Caco-2 (cell line): Measurements from ENCODE around the gene AP3S2. TPM values are rescaled to one million over a fixed set of nuclear protein-coding genes. Genes with fewer than 3 reads are reported as not detected.

Experiments used
- BruUV-seq: library from RNA; stranded (reverse); fragments of 400-500 nt; replicated peaks from 2 replicates; lab custom pipeline; 2021; lab: Mats Ljungman, UMichigan
- CTCF ChIA-PET: fragments of 300-600 bp; sonication (Branson Sonifier 250); formaldehyde crosslinking; loops from one replicate; lab custom pipeline; 2022; ENCODE audit warnings: antibody characterized with exemption; lab: Charles Lee
- POLR2A ChIA-PET: fragments of 300-600 bp; sonication (Branson Sonifier 250); formaldehyde crosslinking; loops from one replicate; lab custom pipeline; 2022; ENCODE audit warnings: antibody characterized with exemption; lab: Charles Lee
- DNase-seq, 2 experiments: peaks; one replicate each; pipeline versions ENCODE4 v3.0.0 to v3.0.0-alpha.2; 2020 to 2022
- H3K27me3 ChIP-seq: replicated peaks from 2 replicates; pipeline ENCODE4 v1.6.0; 2011; ENCODE audit warnings: low read length; ENCODE audit not compliant: control insufficient read depth, insufficient read depth
- H3K36me3 ChIP-seq: 2 replicates; pipeline ENCODE4 v1.5.1; 2011; ENCODE audit warnings: low read length; ENCODE audit not compliant: control insufficient read depth, insufficient read depth
- H3K4me1 ChIP-seq: fragments of 250-450 bp; sonication (Bioruptor Pico); 2 replicates; pipeline ENCODE4 v1.5.1; 2020; ENCODE audit warnings: mild to moderate bottlenecking
- H3K4me3 ChIP-seq: 2 replicates; pipeline ENCODE4 v1.5.1; 2011; ENCODE audit warnings: low read depth, mild to moderate bottlenecking, control low read depth, low read length
- H3K9me3 ChIP-seq: fragments of 250-450 bp; sonication (Bioruptor Pico); 2 replicates; pipeline ENCODE4 v1.5.1; 2020; ENCODE audit warnings: mild to moderate bottlenecking, moderate library complexity
- H3K27ac Mint-ChIP-seq: one replicate; pipeline ENCODE4 v1.8.0; 2022; ENCODE audit warnings: mixed read lengths; ENCODE audit not compliant: unreplicated experiment
- H3K27me3 Mint-ChIP-seq: one replicate; pipeline ENCODE4 v1.8.0; 2022; ENCODE audit warnings: mixed read lengths; ENCODE audit not compliant: insufficient read depth, unreplicated experiment
- H3K36me3 Mint-ChIP-seq: one replicate; pipeline ENCODE4 v1.8.0; 2022; ENCODE audit warnings: mild to moderate bottlenecking, mixed read lengths; ENCODE audit not compliant: insufficient read depth, unreplicated experiment
- H3K4me1 Mint-ChIP-seq: one replicate; pipeline ENCODE4 v1.8.0; 2022; ENCODE audit warnings: low read depth, mixed read lengths; ENCODE audit not compliant: unreplicated experiment
- H3K4me3 Mint-ChIP-seq: one replicate; pipeline ENCODE4 v1.8.0; 2022; ENCODE audit warnings: mild to moderate bottlenecking, moderate library complexity, mixed read lengths; ENCODE audit not compliant: unreplicated experiment
- H3K9me3 Mint-ChIP-seq: one replicate; pipeline ENCODE4 v1.8.0; 2022; ENCODE audit warnings: mixed read lengths; ENCODE audit not compliant: unreplicated experiment
- CTCF ChIP-seq, 2 experiments: fragments of 200-600 bp in 1 of 2; IDR thresholded peaks; 1 replicate in 1 of 2; 2 replicates in 1 of 2; pipeline versions ENCODE4 v1.5.1 to v1.8.0; 2011 to 2022; ENCODE audit warnings: antibody characterized with exemption in 1 of 2, control low read depth in 1 of 2, inconsistent platforms in 1 of 2, low read depth in 1 of 2, low read length in 1 of 2, mild to moderate bottlenecking in 1 of 2, moderate library complexity in 1 of 2; ENCODE audit not compliant: insufficient read depth in 1 of 2, severe bottlenecking in 1 of 2, unreplicated experiment in 1 of 2
- intact Hi-C: fragments of 100-400 bp; cut with micrococcal nuclease; formaldehyde crosslinking; loops from one replicate; pipeline ENCODE4 v1.10.0; 2022; ENCODE audit not compliant: unreplicated experiment
- total RNA-seq: library from RNA; stranded (reverse); gene quantifications from 2 replicates; pipeline ENCODE4 v1.2.3, GENCODE V29; 2022

The AP3S2 gene
- total RNA-seq, 1 experiment from 2014 or later: 28.1 TPM

- no peaks in the 10 kb centered on the region for H3K27me3 Mint-ChIP-seq
- BruUV-seq: no TSS peak
- CTCF ChIA-PET: interaction anchor here (1.0 kb wide), 1 partner anchor 39 kb away, joined by 3 read pairs; no protein-coding TSS in a partner anchor
Measured at GRCh38 chr15:89799918-89800498, 93.8 kb downstream of the AP3S2 start.

GRCh38 chr15:89799011-89799911 lies 94.5 kb downstream of the AP3S2 start:
- H3K4me3 ChIP-seq: no peak overlapping the region
- CTCF ChIA-PET: interaction anchor here (0.6 to 1.0 kb wide), 2 partner anchors 21 to 38 kb away, joined by 3 read pairs; no protein-coding TSS in a partner anchor
- H3K9me3 ChIP-seq: no peaks in the 10 kb centered on the region; the same call in 1 of the 2 replicates
- no peak for TF ChIP-seq CTCF (IDR thresholded peaks at IDR 0.05; ENCODE audit: insufficient read depth in 1 of 2, low read depth in 1 of 2, low read length in 1 of 2, severe bottlenecking in 1 of 2, unreplicated experiment in 1 of 2)
- H3K27ac Mint-ChIP-seq: no peak overlapping the region
- no peaks in the 10 kb centered on the region for H3K36me3 ChIP-seq
- DNase-seq: no peak
- H3K27me3 Mint-ChIP-seq: no peaks in the 10 kb centered on the region
- intact Hi-C loops: no loop called here
- no peaks in the 10 kb centered on the region for H3K36me3 Mint-ChIP-seq
- H3K4me1 Mint-ChIP-seq: no peaks in the 10 kb centered on the region
- POLR2A ChIA-PET: no interaction called here
- no peak overlapping the region for H3K4me3 Mint-ChIP-seq
- BruUV-seq: no TSS peak
- H3K27me3 ChIP-seq: no peaks in the 10 kb centered on the region
- H3K4me1 ChIP-seq: no peaks in the 10 kb centered on the region
- no peaks in the 10 kb centered on the region for H3K9me3 Mint-ChIP-seq

More at GRCh38 chr15:89799918-89800498, 93.8 kb downstream of the AP3S2 start:
- H3K4me3 Mint-ChIP-seq: no peak overlapping the region
- POLR2A ChIA-PET: no interaction called here
- H3K9me3 Mint-ChIP-seq: no peaks in the 10 kb centered on the region
- Histone ChIP-seq H3K9me3 (no peaks in the 10 kb centered on the region; the same call in 1 of the 2 replicates), H3K4me1 (no peaks in the 10 kb centered on the region), H3K27me3 (no peaks in the 10 kb centered on the region), H3K4me3 (no peak overlapping the region), H3K36me3 (no peaks in the 10 kb centered on the region)
- TF ChIP-seq CTCF (IDR thresholded peaks at IDR 0.05; ENCODE audit: insufficient read depth in 1 of 2, low read depth in 1 of 2, low read length in 1 of 2, severe bottlenecking in 1 of 2, unreplicated experiment in 1 of 2): no peak
- intact Hi-C loops: no loop called here
- no peak overlapping the region for H3K27ac Mint-ChIP-seq
- no peak for DNase-seq
- no peaks in the 10 kb centered on the region for H3K36me3 Mint-ChIP-seq
- H3K4me1 Mint-ChIP-seq: no peaks in the 10 kb centered on the region

DNA sequence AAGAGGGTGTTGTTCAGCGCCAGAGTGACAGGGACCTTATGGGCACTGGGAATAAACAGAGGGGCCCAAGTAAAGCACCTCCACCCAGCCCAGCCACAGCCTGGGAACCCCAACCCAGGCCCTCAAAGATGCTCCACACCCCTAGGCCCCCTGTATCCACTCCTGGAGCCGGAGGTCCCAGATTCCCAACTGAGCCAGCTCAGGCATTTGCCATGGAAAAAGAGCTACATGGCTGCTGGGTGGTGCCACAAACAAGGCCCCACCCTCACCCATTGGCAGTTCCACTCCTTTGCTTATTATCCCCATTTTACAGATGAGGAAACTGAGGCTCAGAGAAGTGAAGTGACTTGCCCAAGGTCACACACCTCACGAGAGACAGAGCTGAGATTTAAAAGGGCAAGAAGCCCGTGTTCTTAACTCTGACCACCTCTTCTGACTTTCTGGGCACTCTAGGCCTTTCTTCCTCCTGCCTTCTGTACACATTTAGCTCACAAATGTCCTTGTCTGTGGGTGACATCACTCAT lies 96.1 kb downstream of the AP3S2 start:
- 0 out of 2 replicates have a peak, but pooled peaks cover under 1% of the 10 kb centered on the region for H3K36me3 ChIP-seq
- H3K4me1 ChIP-seq: no peaks in the 10 kb centered on the region
- no peaks in the 10 kb centered on the region for H3K36me3 Mint-ChIP-seq
- H3K9me3 ChIP-seq: no peaks in the 10 kb centered on the region; the same call in 1 of the 2 replicates
- BruUV-seq: no TSS peak
- no peak overlapping the region for H3K4me3 ChIP-seq
- no peaks in the 10 kb centered on the region for H3K27me3 ChIP-seq
- no peak overlapping the region for H3K27ac Mint-ChIP-seq
- no peaks in the 10 kb centered on the region for H3K4me1 Mint-ChIP-seq
- ChIA-PET CTCF (interaction anchor here (0.6 to 0.7 kb wide), 2 partner anchors 37 to 446 kb away, joined by 4 to 6 read pairs; no protein-coding TSS in a partner anchor), POLR2A (no interaction called here)
- H3K4me3 Mint-ChIP-seq: no peak overlapping the region
- no peak for DNase-seq
- intact Hi-C loops: no loop called here
- no peak for TF ChIP-seq CTCF (IDR thresholded peaks at IDR 0.05; ENCODE audit: insufficient read depth in 1 of 2, low read depth in 1 of 2, low read length in 1 of 2, severe bottlenecking in 1 of 2, unreplicated experiment in 1 of 2)
- no peaks in the 10 kb centered on the region for H3K9me3 Mint-ChIP-seq
- H3K27me3 Mint-ChIP-seq: no peaks in the 10 kb centered on the region
